Mucosa of gallbladder (tissue), 1 donor: ENCODE results near the gene HMGA1. TPM values are rescaled to one million over a fixed set of nuclear protein-coding genes. Genes with fewer than 3 reads are reported as not detected.

Source experiments
- DNase-seq: peaks from one replicate; pipeline ENCODE4 v3.0.0-alpha.2; 2020; ENCODE audit warnings: low spot score
- total RNA-seq: library from RNA; stranded (reverse); gene quantifications from one replicate; pipeline ENCODE4 v1.2.1, GENCODE V29; 2021
- donor health status: DM: no; HTN: no; CAD: no.

Gene HMGA1, protein sequence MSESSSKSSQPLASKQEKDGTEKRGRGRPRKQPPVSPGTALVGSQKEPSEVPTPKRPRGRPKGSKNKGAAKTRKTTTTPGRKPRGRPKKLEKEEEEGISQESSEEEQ
- 88.6 TPM for total RNA-seq

DNA sequence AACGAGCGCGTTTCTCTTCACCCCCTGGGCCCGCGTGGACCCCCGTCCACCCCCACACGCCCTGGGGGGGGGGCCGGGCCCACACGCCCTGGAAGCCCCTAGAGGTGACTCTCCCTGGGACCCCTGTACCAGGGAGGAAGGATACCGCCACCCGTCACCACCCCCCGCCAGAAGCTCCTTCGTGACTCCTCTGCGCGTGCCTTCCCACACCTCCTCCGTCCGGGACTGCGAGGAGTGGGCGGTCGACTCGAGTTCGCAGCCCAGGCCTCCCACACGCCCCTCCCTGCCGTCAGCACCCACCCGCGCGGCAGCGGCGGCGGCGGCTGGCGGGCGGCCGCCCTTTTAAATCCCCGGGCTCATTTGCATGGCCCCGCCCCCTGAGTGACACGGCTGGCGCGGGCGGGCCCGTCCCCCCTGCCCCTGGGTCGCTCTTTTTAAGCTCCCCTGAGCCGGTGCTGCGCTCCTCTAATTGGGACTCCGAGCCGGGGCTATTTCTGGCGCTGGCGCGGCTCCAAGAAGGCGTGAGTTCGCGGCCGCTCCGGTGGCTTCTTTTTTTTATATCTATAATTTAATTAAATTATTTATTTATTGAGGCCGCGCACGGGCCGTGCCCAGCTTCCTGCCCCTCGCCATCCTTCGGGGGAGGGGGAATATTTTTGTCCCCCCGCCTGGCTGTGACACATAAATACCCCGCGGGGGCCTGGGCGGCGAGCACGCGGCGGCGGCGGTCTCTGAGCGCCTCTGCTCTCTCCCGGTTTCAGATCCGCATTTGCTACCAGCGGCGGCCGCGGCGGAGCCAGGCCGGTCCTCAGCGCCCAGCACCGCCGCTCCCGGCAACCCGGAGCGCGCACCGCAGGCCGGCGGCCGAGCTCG lies at the start of gene HMGA1:
HMGA1 (plus strand) TSS at position 431 of the 873 bp plus-strand sequence. CDS start 3,908 bp downstream, outside the sequence.
- DNase-seq, result peak; percentile 87

DNA sequence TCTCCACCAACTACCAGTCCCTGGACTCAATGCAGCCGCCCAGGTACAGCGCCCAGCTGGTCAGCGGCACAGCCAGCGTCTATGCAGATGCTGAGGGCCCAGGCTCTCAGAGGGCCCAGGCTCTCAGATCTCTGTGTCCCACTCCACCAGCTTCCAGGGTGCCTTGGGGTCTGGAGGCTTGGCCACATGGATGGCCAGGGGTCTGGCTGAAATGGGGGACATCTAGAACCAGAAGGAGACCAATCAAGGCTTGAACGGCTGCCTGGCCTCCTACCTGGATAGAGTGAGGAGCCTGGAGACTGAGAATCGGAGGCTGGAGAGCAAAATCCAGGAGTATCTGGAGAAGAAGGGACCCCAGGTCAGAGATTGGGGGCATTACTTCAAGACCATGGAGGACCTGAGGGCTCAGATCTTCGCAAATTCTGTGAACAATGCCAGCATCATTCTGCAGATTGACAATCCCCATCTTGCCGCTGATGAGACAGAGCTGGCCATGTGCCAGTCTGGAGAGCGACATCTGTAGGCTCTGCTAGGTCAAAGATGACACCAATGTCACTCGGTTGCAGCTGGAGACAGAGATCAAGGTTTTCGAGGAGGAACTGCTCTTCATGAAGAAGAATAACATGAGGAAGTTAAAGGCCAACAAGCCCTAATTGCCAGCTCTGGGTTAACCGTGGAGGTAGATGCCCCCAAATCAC lies 46.7 kb upstream of the HMGA1 start:
- DNase-seq, result no peak

DNA sequence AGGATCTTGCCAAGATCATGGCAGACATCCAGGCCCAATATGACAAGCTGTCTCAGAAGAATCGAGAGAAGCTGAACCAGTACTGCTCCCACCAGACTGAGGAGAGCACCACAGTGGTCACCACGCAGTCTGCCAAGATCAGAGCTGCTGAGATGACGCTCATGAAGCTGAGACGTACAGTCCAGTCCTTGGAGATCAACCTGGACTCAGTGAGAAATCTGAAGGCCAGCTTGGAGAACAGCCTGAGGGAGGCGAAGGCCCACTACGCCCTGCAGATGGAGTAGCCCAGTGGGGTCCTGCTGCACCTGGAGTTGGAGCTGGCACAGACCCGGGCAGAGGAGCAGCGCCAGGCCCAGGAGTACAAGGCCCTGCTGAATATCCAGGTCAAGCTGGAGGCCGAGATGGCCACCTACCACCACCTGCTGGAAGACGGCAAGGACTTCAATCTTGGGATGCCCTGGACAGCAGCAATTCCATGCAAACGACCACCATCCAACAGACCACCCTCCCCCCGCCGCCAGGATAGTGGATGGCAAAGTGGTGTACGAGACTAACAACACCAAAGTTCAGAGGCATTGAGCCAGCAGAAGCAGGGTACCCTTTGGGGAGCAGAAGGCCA lies 46.1 kb upstream of the HMGA1 start:
- no peak for DNase-seq

DNA sequence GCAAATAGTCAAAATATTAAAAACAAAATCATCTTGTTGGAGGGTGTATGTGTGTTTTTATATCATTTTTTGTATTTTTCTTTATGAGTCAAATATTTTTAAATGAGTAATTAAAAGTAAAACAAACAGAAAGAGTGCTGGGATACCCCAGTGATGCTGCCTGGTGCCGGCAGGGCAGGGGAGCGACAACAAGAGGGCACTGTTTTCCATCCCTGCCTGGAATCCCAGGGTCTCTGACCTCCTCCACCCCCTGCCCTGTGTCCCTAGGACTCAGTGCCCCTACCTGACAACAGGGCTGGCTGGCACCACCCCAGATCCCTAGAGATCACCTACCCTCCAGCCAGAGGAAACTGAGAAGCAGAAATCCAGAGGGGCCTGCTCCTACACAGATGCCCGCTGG lies 41.9 kb upstream of the HMGA1 start:
- no peak for DNase-seq

DNA sequence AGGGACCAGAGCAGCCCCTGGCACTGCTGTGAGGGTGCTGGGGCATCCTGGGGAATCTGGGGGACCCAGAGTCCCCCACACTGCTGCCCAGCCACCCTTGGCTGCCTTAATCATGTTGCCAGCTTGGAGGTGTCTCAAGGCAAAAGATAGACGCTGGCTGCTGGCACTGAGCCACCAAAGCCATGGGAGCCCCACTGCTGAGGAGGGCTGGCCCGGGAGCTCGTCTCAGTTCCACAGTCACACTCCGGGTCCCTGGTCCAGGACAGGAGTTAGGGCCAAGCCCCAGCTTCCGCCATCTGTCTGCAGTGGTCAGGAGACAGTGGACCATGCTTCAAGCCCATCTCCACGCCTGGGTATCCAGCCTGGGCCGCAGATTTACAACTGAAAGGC lies 41.0 kb upstream of the HMGA1 start:
- DNase-seq, result no peak

DNA sequence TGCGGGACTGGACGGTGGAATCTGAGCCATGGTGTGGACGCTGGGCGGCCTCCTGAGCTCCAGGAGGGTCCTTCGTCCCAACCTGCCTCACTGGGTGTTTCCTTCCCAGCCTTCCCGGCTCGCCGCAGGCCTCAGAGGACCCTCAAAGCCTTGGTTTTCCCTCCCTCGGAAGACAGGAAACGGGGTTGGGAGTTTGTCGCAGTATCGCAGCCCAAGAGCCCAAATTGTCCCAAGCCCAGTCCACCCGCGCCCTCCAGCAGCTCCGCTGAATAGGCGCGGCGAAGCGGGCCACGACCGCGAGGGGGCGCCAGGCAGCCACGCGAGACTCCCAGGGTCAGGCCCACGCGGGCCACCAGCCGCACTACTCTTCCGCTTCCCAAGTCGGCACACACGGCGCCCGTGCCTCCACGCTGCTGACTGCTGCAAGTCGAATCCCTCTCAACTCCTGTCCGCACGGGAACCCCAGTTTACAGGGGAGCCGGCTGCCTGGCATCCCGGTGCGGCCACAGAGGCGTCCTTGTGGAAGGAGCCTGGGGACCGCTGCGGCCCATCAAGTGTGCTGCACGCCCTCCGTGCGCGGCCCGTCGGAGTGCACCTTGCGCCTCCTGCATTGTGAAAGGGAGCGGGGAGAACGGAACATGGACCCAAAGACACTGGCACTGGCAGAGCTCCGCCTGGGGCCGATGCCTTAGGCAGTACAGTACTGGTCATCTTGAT lies 40.4 kb upstream of the HMGA1 start:
- DNase-seq, result peak; percentile 87

DNA sequence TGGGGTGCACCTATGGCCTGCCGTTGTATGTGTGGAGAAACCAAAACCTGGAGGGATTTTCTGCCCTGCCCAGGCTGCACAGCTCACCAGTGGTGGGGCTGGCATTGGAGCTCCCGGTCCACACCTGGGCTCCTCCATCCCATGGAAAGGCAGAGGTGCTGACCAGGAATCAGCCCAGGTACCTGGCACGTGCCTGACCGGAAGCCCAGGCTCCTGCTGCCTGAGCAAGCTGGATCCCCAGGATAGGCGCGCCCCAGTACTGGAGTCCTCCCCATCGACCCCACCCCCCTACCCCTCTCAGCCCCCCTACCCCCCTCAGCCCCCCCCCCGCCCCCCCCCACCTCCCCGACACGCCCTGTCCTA lies 39.9 kb upstream of the HMGA1 start:
- DNase-seq, result no peak

DNA sequence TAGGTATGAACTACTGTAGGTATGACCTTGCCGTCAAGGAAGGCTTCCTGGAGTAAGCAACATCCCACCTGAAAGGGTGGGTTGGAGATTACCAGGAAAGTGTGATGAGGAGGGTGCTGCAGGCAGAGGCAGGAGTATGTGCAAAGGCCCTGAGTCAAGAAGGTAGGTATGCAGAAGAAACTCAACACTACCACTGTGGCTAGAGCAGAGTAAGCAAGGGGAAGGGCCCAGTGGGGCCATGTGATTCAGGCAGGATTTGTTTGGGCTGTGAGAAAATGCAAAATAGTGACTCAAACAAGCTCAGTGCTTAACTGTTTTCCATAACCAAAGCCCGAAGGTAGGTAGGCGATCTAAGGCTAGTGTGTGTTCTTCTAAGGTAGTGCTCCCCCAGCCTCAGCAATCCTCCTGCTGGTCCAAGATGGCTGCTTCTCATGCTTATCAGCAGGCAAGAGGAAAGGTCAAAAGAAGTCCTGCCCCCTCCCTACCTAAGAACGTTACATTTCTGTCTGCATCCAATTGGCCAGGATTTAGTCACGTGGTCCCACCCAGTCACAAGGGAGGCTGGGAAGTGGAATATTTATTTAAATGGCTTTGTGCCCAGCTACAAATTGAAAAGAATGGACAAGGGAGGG lies 36.2 kb upstream of the HMGA1 start:
- DNase-seq, result no peak

DNA sequence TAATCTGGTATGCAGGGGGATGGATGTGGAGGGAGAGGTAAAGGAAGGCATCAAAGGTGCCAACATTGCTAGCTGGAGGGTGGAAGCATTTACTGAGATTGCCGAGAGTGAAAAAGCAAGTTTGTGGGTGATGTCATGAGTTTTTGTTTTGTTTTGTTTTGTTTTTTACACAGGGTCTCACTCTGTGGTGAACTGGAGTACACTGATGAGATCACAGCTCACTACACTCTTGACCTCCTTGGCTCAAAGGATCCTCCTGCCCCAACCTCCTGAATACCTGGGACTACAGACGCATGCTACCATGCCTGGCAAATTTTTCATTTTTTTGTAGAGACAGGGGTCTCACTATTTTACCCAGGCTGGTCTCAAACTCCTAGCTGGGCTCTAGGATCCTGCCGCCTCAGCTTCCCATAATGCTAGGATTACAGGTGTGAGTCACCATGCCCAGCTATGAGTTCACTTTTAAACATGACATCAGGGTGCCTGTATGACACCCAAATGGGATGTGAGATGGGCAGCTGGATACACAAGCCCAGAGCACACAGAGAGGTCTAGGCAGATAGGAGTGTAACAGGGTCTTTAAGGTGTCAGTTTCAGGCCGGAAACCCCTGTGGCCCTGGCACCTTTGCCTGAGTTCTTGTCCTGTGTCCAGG lies 35.1 kb upstream of the HMGA1 start:
- no peak for DNase-seq

DNA sequence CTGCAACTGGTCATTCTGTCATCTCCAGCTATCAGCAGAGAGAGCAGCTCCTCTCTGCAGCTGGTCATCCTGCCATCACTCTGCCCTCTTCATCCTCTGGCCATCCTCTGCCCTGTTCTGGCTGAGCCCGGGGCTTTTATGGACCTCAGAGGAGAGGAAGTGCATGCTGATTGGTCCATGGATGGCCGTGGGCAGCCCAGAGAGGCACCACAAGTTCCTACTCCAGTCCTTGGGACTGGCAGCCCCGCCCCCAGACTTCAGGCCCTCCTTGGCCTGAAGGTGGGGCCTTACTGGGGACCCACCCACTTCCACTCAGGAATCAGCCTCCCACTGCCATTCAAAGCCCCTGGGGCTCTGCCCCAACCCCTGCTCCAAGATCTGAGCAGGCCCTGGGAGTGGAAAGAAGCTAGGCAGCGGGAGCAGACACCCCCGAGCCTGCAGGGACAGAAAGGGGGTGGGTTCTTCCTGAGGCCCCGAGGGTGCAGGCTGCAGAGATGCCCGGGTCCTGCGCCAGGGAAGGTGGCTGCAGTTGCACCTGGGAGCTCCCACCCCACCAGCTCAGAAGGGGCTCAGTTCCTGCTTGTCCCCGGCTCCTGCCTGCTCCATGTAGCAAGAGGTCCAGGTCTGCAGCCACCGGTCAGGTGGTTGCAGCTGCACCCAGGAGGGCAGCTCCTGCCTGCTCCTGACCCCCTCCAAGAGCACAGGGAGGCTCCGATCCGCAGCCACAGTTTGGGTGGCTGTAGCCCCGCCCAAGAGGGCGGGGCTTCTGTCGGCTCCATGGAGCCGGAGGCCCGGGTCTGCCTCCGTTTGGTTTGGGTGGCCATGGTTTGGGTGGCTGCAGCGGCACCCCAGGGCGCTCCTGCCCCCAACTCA lies 34.1 kb upstream of the HMGA1 start:
- no peak for DNase-seq

DNA sequence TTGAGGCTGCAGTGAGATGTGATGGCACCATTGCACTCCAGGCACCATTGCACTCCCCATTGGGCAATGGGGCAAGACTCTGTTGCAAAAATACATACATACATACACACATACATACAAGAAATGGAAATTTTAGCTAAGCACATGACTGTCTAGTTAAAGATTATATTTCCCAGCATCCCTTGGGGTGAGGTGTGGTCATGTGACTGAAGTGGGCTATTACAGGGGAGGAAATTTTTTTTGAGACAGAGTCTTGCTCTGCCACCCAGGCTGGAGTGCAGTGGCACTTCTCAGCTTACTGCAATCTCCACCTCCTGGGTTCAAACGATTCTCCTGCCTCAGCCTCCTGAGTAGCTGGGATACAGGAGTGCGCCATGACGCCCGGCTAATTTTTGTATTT lies 32.0 kb upstream of the HMGA1 start:
- DNase-seq, result no peak

DNA sequence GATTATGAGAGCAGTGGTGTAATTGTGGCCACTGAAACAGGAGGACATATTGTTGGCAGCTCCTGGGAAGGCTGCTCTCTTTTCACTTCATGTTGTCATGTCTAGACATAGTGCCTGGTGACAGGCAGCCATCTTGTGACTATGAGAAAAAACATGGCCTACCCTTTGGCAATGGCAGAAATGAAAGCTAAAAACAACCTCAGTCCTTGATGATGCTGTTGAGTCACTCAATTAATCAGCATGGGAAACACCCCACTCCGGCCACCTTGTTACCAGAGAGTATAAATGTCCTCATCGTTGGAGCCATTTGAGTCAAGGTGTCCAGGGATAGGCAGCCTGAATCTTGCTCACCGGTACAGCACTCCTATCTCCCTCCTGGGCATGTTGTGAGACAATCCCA lies 31.2 kb upstream of the HMGA1 start:
- no peak for DNase-seq

DNA sequence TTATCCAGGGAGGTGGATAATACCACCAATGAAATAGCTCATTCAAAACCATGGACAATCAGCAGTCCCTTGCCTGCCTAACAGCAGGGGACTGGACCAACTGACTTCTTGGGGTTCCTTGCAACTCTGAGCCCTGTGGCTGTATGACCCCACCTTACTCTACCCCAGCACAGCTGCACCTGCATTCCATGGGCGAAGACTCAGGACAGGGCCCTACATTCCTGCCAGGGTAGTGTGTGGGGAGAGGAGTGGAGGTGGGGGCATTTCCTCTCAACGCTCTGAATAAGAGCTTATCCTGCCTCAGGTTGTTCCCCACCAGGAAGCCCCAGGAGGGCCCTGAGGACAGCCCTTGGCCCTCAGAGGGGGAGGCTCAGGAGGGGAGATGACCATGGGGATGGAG lies 30.8 kb upstream of the HMGA1 start:
- no peak for DNase-seq

DNA sequence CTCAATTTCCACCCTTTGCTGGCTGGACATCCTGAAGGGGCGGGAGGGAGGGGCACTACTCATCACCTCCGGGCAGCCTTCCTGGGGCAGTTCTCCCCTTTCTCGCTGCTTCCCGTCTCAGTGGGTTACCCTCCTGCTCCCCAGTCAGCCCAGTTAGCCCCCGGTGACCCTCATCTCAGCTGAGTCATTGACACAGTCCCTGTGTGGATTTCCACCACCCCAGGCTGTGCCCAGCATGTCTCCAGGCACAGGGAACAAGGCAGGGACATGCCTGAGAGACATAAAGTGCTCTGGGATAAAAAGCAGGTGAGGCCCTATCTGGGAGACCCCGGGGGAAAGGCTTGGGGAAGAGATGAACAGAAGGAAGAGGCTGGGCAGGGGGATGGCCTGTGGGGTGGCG lies 29.9 kb upstream of the HMGA1 start:
- no peak for DNase-seq

DNA sequence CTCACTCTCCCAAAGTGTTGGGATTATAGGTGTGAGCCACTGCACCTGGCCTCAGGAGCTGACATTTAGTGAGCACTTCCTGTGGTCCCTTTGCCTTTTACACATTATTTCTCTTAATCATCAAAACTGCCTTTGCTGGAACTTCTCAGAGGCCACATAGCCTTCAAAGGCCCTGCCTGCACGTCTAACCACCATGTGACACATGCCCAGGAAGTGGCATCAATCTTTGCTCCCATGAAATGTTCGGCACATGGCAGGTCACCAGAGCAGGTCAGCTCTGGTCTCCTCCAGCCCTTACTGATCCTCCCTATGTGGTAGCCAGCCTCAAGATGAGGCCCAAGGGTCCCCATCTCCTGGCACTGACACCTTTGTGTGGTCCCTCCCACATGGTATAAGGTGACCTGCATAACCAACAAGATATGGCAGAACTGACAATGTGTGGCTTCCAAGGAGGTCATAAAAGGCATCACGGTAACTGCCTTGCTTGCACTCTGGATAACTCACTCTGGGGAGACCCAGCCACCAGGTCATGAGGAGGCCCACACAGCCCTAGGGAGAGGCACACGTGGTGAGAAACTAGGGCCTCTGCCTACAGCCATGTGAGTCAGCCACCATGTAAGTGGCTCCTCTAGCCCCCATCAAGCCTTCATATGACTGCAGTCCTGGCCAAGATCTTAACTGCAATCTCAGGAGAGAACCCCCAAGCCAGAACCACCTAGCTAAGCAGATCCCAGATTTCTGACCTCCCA lies 28.8 kb upstream of the HMGA1 start:
- DNase-seq, result no peak

DNA sequence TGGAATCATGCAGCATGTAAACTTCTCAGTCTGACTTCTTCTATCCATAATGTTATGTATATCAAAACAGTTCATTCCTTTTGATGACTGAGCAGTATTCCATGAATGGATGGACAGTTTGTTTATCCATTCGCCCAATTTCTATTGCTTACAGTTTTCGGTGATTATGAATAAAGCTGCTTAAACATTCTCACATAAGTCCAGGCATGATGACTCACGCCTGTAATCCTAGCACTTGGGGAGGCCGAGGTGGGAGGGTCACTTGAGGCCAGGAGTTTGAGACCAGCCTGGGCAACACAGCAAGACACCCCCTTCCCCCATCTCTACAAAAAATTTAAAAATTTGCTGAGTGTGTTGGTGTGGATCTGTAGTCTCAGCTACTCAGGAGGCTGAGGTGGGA lies 22.9 kb upstream of the HMGA1 start:
- DNase-seq, result no peak

DNA sequence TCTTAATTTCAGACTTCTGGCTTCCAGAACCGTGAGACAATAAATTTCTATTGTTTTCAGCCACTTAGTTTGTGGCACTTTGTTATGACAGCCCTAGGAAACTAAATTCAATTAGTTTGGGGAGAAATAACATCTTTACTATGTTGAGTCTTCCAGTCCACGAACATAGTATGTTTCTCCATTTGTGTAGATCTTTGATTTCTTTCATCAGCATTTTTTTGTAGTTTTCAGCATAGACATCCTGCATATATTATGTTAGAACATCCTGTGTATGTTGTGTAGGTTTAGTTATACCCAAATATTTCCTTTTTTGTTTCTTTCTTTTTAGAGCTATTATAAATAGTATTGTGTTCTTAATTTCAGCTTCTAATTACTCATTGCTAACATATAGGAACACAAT lies 18.0 kb upstream of the HMGA1 start:
- DNase-seq, result no peak

DNA sequence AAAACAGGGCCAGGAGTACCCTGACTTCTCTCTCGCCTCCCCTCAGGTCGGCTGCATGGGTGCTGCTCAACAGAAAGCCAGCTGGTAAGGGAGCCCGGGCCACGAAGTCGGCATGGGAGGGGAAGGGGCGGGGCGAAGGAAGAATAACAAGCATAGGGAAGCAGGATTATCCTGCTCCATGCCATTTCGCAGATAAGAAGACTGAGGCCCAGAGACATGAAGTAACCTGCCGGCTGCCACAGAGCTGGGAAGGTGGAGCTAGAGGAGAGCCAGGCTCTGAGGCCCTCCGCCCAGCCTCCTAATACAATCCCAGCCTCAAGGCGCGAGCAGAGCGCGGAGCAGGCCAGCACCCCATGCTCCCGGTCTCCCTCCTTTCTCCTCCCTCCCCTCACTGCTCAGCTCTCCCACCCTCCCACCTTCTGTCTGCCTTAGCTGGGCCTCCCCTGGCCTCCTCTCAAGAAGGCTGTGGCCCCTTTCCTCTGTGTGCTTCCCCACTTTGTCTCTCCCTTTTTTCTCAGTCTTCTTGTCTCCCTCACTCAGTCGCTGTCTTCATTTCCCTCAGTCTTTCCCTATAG lies 13.2 kb upstream of the HMGA1 start:
- DNase-seq, result no peak
